Subcutaneous abdominal adipose tissue (tissue), 5 donors: ENCODE results near the gene SAMD10.

Source experiments
- H3K27ac ChIP-seq: one replicate; pipeline ENCODE4 v1.7.0; 2013; ENCODE audit warnings: low read depth, mild to moderate bottlenecking, inconsistent platforms, low read length, moderate library complexity
- H3K27me3 ChIP-seq, 5 donors: one replicate each; pipeline ENCODE4 v1.7.0; 2013; ENCODE audit warnings: low read length in 5 of 5, inconsistent platforms in 1 of 5; ENCODE audit not compliant: control insufficient read depth in 5 of 5, insufficient read depth in 4 of 5
- H3K36me3 ChIP-seq, 5 donors: one replicate each; pipeline ENCODE4 v1.7.0; 2013; ENCODE audit warnings: low read length in 5 of 5; ENCODE audit not compliant: control insufficient read depth in 5 of 5, insufficient read depth in 5 of 5
- H3K4me1 ChIP-seq, 5 donors: one replicate each; pipeline ENCODE4 v1.7.0; 2013; ENCODE audit warnings: low read length in 5 of 5, mild to moderate bottlenecking in 3 of 5, moderate library complexity in 1 of 5; ENCODE audit not compliant: control insufficient read depth in 5 of 5, insufficient read depth in 5 of 5
- H3K4me3 ChIP-seq, 5 donors: one replicate each; pipeline ENCODE4 v1.7.0; 2013; ENCODE audit warnings: low read length in 5 of 5, low read depth in 1 of 5
- H3K9ac ChIP-seq, 5 donors: one replicate each; pipeline ENCODE4 v1.7.0; 2013; ENCODE audit warnings: low read length in 5 of 5, mild to moderate bottlenecking in 4 of 5, moderate library complexity in 3 of 5
- H3K9me3 ChIP-seq, 5 donors: one replicate each; pipeline ENCODE4 v1.7.0; 2013; ENCODE audit warnings: low read length in 5 of 5; ENCODE audit not compliant: control insufficient read depth in 5 of 5
- donor health status: healthy.
- donor health status: healthy.
- donor health status: healthy.
- donor health status: healthy.
- donor health status: healthy.

The SAMD10 gene

GRCh38 chr20:64001607-64002011 lies 22.2 kb upstream of the SAMD10 start:
- Histone ChIP-seq H3K27ac (no peak overlapping the region), H3K9me3 (no peaks in the 10 kb centered on the region), H3K36me3 (peaks cover 0 to 90% (median 74%) of the 10 kb centered on the region in 5 donors), H3K27me3 (no peaks in the 10 kb centered on the region), H3K4me3 (no peak overlapping the region), H3K4me1 (peaks cover 0 to 4% (median 0%) of the 10 kb centered on the region in 5 donors), H3K9ac (no peak overlapping the region)

GRCh38 chr20:64000906-64001305 lies 21.5 kb upstream of the SAMD10 start:
- H3K9ac ChIP-seq, result no peak overlapping the region
- H3K9me3 ChIP-seq, result no peaks in the 10 kb centered on the region
- H3K4me1 ChIP-seq, result peaks cover 0 to 2% (median 0%) of the 10 kb centered on the region in 5 donors
- H3K27me3 ChIP-seq, result no peaks in the 10 kb centered on the region
- H3K27ac ChIP-seq, result no peak overlapping the region
- H3K36me3 ChIP-seq, result peaks cover 0 to 92% (median 78%) of the 10 kb centered on the region in 5 donors
- H3K4me3 ChIP-seq, result no peak overlapping the region

- Histone ChIP-seq H3K36me3 (peaks cover 10 to 52% (median 35%) of the 10 kb centered on the region in 5 donors), H3K9me3 (no peaks in the 10 kb centered on the region), H3K27me3 (no peaks in the 10 kb centered on the region)
Observed at GRCh38 chr20:63982937-63983336, 3.5 kb upstream of the SAMD10 start.

GRCh38 chr20:63980806-63981728 lies 1.6 kb upstream of the SAMD10 start, which contains the start of gene PRPF6:
Gene PRPF6, plus strand, starts transcription at chr20:63981132. Its CDS starts 114 bp downstream, at chr20:63981246.
- Histone ChIP-seq H3K4me3 (peak within 1 kb of the TSS; percentile 77 to 100 (median 94)), H3K4me1 (peaks cover 9 to 41% (median 37%) of the 10 kb centered on the region in 5 donors)

More at GRCh38 chr20:63982937-63983336, 3.5 kb upstream of the SAMD10 start:
- Histone ChIP-seq H3K4me1 (peaks cover 6 to 40% (median 37%) of the 10 kb centered on the region in 5 donors), H3K27ac (no peak overlapping the region), H3K9ac (peak overlapping the region in 1 of 5 donors; percentile 40), H3K4me3 (no peak overlapping the region)

GRCh38 chr20:63980317-63980805 lies 919 bp upstream of the SAMD10 start:
- H3K27ac ChIP-seq, result peak overlapping the region; percentile 16
- peaks cover 5 to 27% (median 18%) of the 10 kb centered on the region in 5 donors for H3K36me3 ChIP-seq
- peak overlapping the region in 2 of 5 donors; percentile 13 to 89 for H3K9ac ChIP-seq
- peak overlapping the region; percentile 62 to 95 (median 82) for H3K4me3 ChIP-seq
- peaks cover 9 to 41% (median 37%) of the 10 kb centered on the region in 5 donors for H3K4me1 ChIP-seq
- no peaks in the 10 kb centered on the region for H3K9me3 ChIP-seq
- H3K27me3 ChIP-seq, result peaks cover 0 to 3% (median 0%) of the 10 kb centered on the region in 5 donors

More at GRCh38 chr20:63980806-63981728, 1.6 kb upstream of the SAMD10 start, which contains the start of gene PRPF6:
- Histone ChIP-seq H3K9ac (peak within 1 kb of the TSS; percentile 44 to 89 (median 77)), H3K27me3 (peaks cover 0 to 3% (median 0%) of the 10 kb centered on the region in 5 donors), H3K36me3 (peaks cover 10 to 34% (median 24%) of the 10 kb centered on the region in 5 donors), H3K9me3 (no peaks in the 10 kb centered on the region), H3K27ac (peak within 1 kb of the TSS; percentile 72)

DNA sequence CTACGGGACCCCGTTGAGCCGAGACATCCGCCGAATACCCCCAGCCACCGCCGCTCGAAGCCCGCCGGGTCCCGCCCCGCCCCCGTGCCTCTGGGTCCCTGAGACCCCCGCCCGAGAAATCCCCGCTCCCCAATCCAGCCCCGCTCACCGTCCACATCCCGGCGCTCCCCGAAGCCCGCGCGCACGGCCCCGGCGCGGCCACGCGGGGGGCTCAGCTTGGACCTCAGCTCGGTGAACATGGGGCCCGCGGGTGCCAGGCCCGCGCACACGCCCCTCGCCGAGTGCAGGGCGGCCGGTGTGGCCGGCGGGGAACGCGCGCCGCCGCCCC lies 249 bp downstream of the SAMD10 start:
- Histone ChIP-seq H3K4me1 (peaks cover 9 to 42% (median 38%) of the 10 kb centered on the region in 5 donors), H3K9me3 (no peaks in the 10 kb centered on the region), H3K27me3 (peaks cover 0 to 3% (median 0%) of the 10 kb centered on the region in 5 donors), H3K36me3 (peaks cover 0 to 15% (median 7%) of the 10 kb centered on the region in 5 donors), H3K9ac (peak overlapping the region in 2 of 5 donors; percentile 48 to 80), H3K4me3 (peak overlapping the region in 4 of 5 donors; percentile 51 to 71 (median 64)), H3K27ac (no peak overlapping the region)

DNA sequence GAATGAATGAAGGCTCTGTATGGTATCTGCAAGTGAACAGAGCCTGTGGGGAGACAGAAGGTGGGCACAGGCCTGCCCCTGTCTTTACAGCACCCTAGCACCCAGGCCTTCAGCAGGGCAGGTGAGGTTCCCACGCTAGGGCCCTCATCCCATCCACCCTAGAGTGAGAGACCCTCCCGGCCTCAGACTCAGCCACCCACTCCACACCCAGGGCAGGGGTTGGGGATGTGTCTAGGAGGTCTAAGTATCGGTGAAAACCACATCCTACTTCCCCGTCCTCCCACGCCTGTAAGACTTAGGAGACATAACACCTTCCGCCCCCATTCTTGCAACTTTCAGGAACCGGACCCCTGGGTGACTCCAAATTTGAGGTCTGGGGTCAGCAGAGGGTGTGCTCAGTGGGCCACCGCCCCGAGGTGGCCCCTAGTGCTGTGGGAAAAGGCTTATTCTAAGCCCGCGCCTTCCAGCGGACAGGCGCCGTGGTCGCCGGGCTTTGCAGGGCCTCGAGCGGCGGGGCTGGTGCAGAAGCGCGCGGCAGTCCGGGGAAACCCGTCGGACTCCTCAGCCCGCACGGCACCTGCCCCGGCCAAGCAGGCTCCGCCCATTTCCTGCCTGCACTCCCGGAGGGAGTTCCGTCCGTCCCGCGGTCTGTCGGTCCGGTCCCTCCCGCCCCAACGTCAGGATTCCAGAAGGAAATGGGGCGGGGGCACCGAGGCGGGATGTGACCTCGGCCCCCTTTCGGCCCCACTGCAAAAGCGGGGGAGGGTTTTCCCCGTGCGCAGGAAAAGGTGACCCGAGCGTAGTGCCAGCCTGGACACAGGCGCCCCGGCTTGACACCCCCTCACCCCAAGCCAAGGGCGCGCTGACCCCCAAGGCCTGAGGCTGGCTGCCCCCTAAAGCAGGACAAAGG lies 868 bp downstream of the SAMD10 start:
- H3K9me3 ChIP-seq, result no peaks in the 10 kb centered on the region
- peaks cover 0 to 10% (median 6%) of the 10 kb centered on the region in 5 donors for H3K36me3 ChIP-seq
- H3K27ac ChIP-seq, result no peak overlapping the region
- H3K27me3 ChIP-seq, result peaks cover 0 to 3% (median 0%) of the 10 kb centered on the region in 5 donors
- peaks cover 9 to 49% (median 43%) of the 10 kb centered on the region in 5 donors for H3K4me1 ChIP-seq
- H3K9ac ChIP-seq, result peak overlapping the region in 3 of 5 donors; percentile 48 to 80 (median 51)
- H3K4me3 ChIP-seq, result peak overlapping the region in 4 of 5 donors; percentile 51 to 71 (median 64)

- Histone ChIP-seq H3K9me3 (no peaks in the 10 kb centered on the region), H3K27ac (no peak overlapping the region), H3K4me3 (no peak overlapping the region), H3K36me3 (peaks cover 0 to 3% (median 1%) of the 10 kb centered on the region in 5 donors), H3K4me1 (peaks cover 11 to 53% (median 48%) of the 10 kb centered on the region in 5 donors), H3K27me3 (peaks cover 0 to 3% (median 0%) of the 10 kb centered on the region in 5 donors), H3K9ac (peak overlapping the region in 1 of 5 donors; percentile 35)
Observed at GRCh38 chr20:63977739-63978276, 1.6 kb downstream of the SAMD10 start.
